ENCODE results near the gene FOXF1. TPM values are rescaled to one million over a fixed set of nuclear protein-coding genes. Genes with fewer than 3 reads are reported as not detected.

FOXF1 gene
- total RNA-seq, 6 experiments from 2014 or later: 0.58 to 1.6 (median 1.2) TPM

Other genes with a start within 250 kb of the FOXF1 start
- 10 to 100 TPM in 2 of 6 experiments, 1 to 10 TPM in 4; 5.9 to 11.6 (median 9.0) TPM for gene MTHFSD, start 44.7 kb downstream of the FOXF1 start, total RNA-seq
- gene FOXC2, start 56.3 kb downstream of the FOXF1 start, total RNA-seq: under 1 TPM in 1 of 6 experiments, not detected in 5; 0.20 TPM
- gene FOXL1, start 68.0 kb downstream of the FOXF1 start, total RNA-seq: under 1 TPM in 4 of 6 experiments, not detected in 2; 0.15 to 0.74 (median 0.46) TPM

Measured in right lobe of liver (tissue), 5 donors.